AG10803 (cell line): ENCODE data around the gene ZNF275.
"Not testable (repeated sequence)": the region's sequence is repeated elsewhere in the genome, so short reads cannot be mapped to it uniquely, and the experiment has no call there.

ENCODE experiments used
- DNase-seq: peaks from one replicate; pipeline ENCODE4 v3.0.0; 2010; ENCODE audit warnings: low read depth
- H3K4me3 ChIP-seq: 2 replicates; pipeline ENCODE4 v1.5.1; 2011; ENCODE audit warnings: mild to moderate bottlenecking, low read length, control low read depth
- TF ChIP-seq, protein P1 (sequence below): conservative IDR thresholded peaks from 2 replicates; pipeline ENCODE4 v1.5.1; 2011; ENCODE audit warnings: mild to moderate bottlenecking, low read length, control low read depth, inconsistent platforms

ZNF275 gene, protein sequence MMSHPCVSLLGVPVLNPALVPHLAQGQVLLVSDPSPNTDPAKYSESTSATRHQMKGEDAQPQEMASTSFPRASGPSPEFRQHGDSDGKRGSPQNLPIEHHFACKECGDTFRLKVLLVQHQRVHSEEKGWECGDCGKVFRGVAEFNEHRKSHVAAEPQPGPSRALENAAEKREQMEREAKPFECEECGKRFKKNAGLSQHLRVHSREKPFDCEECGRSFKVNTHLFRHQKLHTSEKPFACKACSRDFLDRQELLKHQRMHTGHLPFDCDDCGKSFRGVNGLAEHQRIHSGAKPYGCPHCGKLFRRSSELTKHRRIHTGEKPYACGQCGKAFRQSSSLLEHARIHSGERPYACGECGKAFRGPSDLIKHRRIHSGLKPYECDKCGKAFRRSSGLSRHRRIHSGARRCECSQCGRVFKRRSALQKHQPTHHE

DNA sequence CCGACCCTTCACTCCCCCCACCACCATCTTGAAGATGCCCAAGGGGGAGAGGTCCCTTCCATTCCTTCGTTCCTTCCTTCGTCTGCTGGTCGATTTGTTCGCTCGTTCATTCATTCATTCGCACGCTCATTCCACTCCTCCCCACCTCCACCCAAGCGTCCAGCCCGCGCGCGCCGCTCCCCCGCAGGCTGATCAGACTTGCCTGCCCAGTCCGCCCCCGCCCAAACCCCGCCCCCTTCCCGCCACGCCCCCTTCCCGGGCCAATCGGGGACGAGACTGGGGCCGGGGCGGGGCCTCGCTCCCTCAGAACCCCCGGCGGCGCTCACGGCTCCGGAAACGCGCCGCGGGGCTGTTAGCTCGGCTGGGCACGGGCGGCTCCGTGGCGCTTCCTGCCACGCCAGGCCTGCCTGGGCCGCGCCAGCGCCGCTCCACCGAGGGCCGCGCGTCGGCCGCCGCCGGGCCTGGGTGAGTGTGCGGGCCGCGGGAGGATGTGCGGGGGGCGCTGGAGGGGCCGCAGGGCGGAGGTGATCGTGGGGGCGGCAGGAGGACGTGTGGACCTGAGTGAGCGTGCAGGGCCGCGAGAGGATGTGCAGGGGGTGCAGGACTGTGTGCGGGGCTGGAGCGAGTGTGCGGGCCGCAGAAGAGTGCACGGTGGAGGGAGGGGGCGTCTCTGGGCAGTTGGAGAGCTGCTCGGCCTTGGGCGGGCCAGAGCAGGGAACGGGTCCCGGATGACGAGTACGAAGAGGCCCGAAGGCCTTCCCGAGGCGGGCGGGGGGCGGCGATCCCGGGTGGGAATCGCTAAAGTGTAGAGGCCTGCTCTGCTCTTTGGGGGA lies at the start of gene ZNF275:
TSS of gene ZNF275 (plus strand) at position 333 of the 833 bp plus-strand sequence. CDS start 2,527 bp downstream, outside the sequence.
- peak within 1 kb of the TSS; percentile 72 for H3K4me3 ChIP-seq
- TF ChIP-seq, protein P1, sequence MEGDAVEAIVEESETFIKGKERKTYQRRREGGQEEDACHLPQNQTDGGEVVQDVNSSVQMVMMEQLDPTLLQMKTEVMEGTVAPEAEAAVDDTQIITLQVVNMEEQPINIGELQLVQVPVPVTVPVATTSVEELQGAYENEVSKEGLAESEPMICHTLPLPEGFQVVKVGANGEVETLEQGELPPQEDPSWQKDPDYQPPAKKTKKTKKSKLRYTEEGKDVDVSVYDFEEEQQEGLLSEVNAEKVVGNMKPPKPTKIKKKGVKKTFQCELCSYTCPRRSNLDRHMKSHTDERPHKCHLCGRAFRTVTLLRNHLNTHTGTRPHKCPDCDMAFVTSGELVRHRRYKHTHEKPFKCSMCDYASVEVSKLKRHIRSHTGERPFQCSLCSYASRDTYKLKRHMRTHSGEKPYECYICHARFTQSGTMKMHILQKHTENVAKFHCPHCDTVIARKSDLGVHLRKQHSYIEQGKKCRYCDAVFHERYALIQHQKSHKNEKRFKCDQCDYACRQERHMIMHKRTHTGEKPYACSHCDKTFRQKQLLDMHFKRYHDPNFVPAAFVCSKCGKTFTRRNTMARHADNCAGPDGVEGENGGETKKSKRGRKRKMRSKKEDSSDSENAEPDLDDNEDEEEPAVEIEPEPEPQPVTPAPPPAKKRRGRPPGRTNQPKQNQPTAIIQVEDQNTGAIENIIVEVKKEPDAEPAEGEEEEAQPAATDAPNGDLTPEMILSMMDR = no peak
- DNase-seq = peak; percentile 75

DNA sequence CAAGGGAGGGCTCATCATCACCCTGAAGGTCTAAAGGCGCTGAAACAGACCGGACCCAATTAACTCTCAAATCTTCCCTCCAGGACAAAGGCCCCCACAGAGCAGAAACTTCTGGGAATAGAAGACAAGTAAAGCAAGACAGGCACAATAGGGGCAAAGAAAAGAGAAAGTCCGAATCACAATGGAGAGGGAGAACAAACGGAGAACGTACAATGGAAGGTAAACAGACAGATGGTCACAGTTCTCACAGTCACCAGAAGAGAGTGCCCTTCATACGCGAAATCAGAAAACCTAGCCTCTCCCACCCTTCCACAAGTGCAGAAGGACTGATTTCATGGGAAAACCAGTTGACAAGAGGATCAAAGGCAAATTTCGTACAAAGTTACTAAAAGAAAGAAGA lies 48.3 kb upstream of the ZNF275 start:
- not testable (repeated sequence) for DNase-seq, H3K4me3 ChIP-seq

DNA sequence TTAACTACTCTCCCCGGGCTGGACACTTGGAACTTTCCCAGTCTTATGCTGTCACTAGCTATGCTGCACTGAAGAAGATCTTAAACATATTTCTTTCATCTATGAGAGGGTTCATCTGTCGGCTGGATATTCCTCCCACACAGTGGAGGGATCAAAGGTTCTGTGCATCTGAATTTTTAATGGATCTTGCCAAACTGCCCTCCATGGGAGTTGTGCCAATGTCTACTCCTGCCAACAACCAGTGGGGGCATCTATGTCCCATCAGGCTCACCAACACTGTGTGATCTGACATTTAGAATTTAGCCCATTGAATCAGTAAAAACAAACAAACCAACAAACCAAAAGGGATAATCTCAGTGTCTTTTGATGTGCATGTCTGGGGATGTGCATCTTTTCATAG lies 45.1 kb upstream of the ZNF275 start:
- H3K4me3 ChIP-seq, DNase-seq: not testable (repeated sequence)

DNA sequence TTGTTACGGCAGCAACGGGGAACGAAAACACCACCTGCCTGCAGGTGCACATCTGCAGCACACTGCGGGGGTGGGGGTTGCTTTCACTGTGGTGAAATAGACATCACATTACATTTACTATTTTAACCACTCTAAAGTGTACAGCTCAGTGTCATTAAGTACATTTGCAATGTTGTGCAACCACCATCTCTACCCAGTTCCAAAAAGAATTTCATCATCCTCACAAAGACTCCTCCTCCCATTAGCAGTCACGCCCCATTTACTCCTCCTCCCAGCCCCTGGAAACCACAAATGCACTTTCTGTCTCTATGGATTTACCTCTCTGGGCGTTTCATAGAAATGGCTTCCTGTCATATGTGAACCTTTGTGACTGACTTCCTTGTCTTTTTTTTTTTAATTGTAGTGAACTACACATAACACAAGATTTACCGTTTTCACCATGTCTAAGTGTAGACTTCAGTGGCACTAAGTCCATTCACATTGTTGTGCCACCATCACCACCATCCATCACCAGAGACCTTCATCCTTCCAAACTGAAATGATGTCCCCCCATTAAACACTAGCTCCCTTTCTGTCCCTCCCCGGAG lies 40.4 kb upstream of the ZNF275 start:
- DNase-seq, H3K4me3 ChIP-seq: not testable (repeated sequence)

DNA sequence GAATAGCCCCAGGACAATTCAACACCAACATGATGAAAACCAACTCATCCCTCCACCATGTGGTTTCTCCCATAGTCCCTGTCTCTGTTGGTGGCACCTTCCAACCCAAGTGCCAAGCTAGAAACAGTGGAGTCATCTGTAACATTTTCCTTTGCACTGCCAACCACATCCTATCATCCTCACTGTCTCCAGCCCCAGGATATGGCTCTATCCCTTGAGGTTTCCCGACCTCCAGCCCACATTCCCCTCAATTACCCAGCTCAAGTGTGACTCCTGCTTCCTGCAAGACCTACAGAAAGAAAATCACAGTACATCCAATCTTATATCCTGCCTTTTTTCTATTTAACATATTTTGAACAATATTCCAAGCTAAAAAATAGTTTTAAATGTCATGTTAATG lies 36.6 kb upstream of the ZNF275 start:
- no peak for DNase-seq
- TF ChIP-seq, protein P1 = no peak
- no peak overlapping the region for H3K4me3 ChIP-seq

DNA sequence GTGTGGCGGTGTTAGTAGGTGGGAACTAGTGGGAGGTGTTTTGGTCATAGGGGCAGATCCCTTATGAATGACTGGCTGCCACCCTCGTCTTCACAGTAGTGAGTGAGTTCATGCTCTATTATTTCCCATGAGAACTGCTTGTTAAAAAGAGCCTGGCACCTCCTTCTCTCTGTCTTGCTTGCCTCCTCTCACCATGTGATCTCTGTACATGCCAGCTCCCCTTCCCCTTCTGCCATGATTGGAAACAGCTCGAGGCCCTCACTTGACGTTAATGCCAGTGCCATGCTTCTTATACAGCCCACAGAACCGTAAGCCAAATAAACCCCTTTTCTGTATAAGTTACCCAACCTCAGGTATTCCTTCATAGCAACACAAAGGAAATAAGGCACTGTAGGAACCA lies 34.1 kb upstream of the ZNF275 start:
- no peak for DNase-seq
- TF ChIP-seq, protein P1 = no peak
- no peak overlapping the region for H3K4me3 ChIP-seq

DNA sequence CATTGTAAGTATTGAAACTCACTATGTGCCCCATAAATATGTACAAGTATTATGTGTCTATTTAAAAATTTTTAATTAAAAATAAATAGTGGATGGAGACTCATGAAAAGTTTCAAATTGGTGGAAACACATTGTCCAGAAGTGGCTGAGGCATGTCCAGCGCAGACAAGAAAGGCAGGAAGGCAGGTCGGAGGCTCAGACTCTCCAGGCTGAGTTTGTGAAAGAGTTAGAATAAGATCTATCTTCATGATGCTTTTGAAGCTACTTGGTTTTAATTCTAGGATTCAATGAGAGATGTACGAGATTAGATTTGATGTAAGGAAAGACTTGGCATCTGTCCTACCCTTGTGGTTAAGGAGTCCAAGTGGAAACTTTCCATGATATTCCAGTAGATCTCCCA lies 32.2 kb upstream of the ZNF275 start:
- TF ChIP-seq, protein P1 = no peak
- DNase-seq = no peak
- H3K4me3 ChIP-seq = no peak overlapping the region

DNA sequence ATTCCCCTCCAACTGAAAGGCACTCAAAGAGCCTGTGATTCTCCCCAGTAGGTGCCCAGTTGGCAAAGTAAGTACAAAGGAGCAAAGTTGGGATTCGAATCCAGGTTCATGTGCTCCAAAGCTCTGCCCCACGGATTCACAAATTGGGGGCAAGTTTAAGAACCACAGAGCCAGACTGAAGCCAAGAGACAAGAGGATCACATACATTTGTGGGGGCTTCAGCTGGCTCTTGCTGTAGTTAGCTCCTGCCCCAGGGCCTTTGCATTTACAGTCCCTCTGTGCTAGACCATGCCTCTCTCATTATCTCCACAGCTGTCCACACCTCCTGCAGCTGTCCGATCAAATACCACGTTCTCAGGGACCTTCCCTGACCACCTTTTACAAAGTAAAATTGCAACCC lies 31.2 kb upstream of the ZNF275 start:
- TF ChIP-seq, protein P1 = no peak
- no peak for DNase-seq
- H3K4me3 ChIP-seq = no peak overlapping the region
